Parathyroid adenoma (tissue), 2 donors: ENCODE results near the gene TAB2.
"Not testable (repeated sequence)": the region's sequence is repeated elsewhere in the genome, so short reads cannot be mapped to it uniquely, and the experiment has no call there.

Source experiments
- H2AFZ ChIP-seq: fragments of 300-600 bp; sonication (generic); one replicate; pipeline ENCODE4 v1.7.0; 2017; ENCODE audit warnings: antibody characterized with exemption, mild to moderate bottlenecking
- H3K27ac ChIP-seq: fragments of 300-600 bp; sonication (generic); one replicate; pipeline ENCODE4 v1.7.0; 2017
- H3K27me3 ChIP-seq: fragments of 300-600 bp; sonication (generic); one replicate; pipeline ENCODE4 v1.7.0; 2017; ENCODE audit warnings: low read length; ENCODE audit not compliant: control insufficient read depth, insufficient read depth
- H3K36me3 ChIP-seq: fragments of 300-600 bp; sonication (generic); one replicate; pipeline ENCODE4 v1.7.0; 2017; ENCODE audit warnings: low read length; ENCODE audit not compliant: control insufficient read depth, insufficient read depth
- H3K4me1 ChIP-seq: fragments of 300-600 bp; sonication (generic); one replicate; pipeline ENCODE4 v1.7.0; 2017; ENCODE audit warnings: control low read depth
- H3K4me2 ChIP-seq: fragments of 300-600 bp; sonication (generic); one replicate; pipeline ENCODE4 v1.7.0; 2017; ENCODE audit warnings: low read length
- H3K4me3 ChIP-seq: fragments of 300-600 bp; sonication (generic); one replicate; pipeline ENCODE4 v1.7.0; 2017; ENCODE audit warnings: low read depth, low read length
- H3K79me2 ChIP-seq: fragments of 300-600 bp; sonication (generic); one replicate; pipeline ENCODE4 v1.7.0; 2017; ENCODE audit warnings: control low read depth
- H3K9ac ChIP-seq: fragments of 300-600 bp; sonication (generic); one replicate; pipeline ENCODE4 v1.7.0; 2017; ENCODE audit warnings: mild to moderate bottlenecking
- H3K9me3 ChIP-seq: fragments of 300-600 bp; sonication (generic); one replicate; pipeline ENCODE4 v1.7.0; 2017; ENCODE audit warnings: low read length; ENCODE audit not compliant: control insufficient read depth
- TF ChIP-seq, protein P1 (sequence below): fragments of 300-600 bp; sonication (generic); IDR thresholded peaks from one replicate; pipeline ENCODE4 v1.7.0; 2017; ENCODE audit warnings: antibody characterized with exemption, mild to moderate bottlenecking
- donor health status: primary hyperparathyroidism.

TAB2 gene

DNA sequence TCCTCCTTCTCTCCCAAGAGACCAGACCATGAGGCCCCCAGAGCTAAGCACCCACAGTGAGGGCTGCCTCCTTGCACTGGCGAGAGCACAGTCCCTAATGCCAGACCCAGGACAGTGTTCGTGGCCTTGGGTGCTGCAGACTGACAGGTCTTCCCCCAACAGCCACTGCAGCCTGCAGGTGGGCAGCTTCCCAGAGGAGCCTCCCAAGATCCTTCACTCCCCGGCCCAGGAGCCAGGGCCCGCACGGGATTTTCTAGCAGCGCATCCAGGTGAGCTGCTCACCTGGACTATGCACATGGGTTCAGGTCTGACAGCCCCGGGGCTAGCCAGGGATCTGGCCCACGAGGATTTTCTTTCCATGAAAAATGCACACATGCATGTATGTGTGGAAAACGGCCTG is 124.2 kb downstream of the TAB2 start:
- Histone ChIP-seq H3K27me3 (no peaks in the 10 kb centered on the region), H3K9ac (no peak overlapping the region), H3K4me2 (no peak overlapping the region), H3K79me2 (no peaks in the 10 kb centered on the region), H3K9me3 (no peaks in the 10 kb centered on the region), H2AFZ (no peak overlapping the region), H3K27ac (no peak overlapping the region), H3K36me3 (no peaks in the 10 kb centered on the region), H3K4me3 (no peak overlapping the region), H3K4me1 (no peaks in the 10 kb centered on the region)
- TF ChIP-seq, protein P1, sequence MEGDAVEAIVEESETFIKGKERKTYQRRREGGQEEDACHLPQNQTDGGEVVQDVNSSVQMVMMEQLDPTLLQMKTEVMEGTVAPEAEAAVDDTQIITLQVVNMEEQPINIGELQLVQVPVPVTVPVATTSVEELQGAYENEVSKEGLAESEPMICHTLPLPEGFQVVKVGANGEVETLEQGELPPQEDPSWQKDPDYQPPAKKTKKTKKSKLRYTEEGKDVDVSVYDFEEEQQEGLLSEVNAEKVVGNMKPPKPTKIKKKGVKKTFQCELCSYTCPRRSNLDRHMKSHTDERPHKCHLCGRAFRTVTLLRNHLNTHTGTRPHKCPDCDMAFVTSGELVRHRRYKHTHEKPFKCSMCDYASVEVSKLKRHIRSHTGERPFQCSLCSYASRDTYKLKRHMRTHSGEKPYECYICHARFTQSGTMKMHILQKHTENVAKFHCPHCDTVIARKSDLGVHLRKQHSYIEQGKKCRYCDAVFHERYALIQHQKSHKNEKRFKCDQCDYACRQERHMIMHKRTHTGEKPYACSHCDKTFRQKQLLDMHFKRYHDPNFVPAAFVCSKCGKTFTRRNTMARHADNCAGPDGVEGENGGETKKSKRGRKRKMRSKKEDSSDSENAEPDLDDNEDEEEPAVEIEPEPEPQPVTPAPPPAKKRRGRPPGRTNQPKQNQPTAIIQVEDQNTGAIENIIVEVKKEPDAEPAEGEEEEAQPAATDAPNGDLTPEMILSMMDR: no peak

DNA sequence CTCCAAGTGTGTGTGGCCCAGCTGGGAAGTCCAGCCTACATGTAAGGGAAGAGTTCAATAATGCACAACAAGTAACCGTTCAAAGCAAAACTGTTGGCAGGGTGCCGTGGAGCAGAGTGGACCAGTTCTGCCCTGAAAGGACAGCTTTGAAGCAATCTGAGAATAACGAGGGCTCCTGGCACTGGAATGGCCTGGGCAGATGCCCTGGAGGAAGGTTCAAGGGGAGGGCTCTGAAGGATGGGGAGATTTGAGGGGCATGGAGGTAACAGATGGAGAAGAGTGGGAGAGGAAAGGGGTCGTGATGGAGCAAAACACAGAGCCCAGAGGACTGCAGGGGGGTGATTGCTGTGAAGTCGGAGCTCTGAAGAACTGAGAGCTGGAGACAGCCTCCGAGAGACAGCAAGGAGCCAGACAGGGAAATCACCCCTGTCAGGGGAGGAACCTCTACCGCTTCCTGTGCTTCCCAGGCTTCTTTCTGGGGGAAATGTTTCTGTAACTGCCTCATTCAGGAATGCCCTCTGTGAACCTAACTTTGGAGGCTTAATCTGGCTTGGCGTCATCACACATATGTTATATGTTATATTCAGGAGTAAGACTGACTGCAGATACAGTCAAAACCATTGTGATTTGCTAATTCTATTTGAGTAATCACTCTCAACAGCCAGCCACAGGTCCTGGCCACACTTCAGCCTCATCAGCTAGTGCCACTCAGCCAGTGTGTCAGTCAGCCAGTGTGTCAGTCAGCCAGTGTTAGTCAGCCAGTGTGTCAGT is 126.1 kb downstream of the TAB2 start:
- H3K4me2 ChIP-seq: no peak overlapping the region
- no peak overlapping the region for H3K9ac ChIP-seq
- no peaks in the 10 kb centered on the region for H3K27me3 ChIP-seq
- H3K4me3 ChIP-seq: no peak overlapping the region
- H3K36me3 ChIP-seq: no peaks in the 10 kb centered on the region
- H3K9me3 ChIP-seq: no peaks in the 10 kb centered on the region
- H3K27ac ChIP-seq: no peak overlapping the region
- TF ChIP-seq, protein P1: no peak
- no peaks in the 10 kb centered on the region for H3K79me2 ChIP-seq
- H3K4me1 ChIP-seq: no peaks in the 10 kb centered on the region
- no peak overlapping the region for H2AFZ ChIP-seq

DNA sequence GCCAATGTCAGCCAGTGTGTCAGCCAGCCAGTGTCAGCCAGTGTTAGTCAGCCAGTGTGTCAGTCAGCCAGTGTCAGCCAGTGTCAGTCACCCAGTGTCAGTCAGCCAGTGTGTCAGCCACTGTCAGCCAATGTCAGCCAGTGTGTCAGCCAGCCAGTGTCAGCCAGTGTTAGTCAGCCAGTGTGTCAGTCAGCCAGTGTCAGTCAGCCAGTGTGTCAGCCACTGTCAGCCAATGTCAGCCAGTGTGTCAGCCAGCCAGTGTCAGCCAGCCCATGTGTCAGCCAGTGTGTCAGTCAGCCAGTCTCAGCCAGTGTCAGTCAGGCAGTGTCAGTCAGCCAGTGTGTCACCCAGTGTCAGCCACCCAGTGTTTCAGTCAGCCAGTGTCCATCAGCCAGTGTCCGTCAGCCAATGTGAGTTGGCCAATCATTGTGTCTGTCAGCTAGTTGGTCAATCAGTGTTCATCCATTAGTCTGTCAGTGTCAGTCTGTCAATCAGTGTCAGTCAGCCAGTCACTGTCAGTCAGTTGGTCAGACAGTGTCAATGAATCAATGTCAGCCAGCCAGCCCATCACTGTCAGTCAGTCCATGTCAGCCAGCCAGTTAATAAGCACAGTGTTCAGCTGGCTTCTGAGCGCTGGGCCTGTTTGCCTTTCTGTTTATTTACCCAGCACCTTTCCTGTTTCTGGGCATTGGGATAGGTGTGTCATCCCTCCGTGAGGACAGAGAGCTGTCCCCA is 127.0 kb downstream of the TAB2 start:
- not testable (repeated sequence) for H3K9ac ChIP-seq

DNA sequence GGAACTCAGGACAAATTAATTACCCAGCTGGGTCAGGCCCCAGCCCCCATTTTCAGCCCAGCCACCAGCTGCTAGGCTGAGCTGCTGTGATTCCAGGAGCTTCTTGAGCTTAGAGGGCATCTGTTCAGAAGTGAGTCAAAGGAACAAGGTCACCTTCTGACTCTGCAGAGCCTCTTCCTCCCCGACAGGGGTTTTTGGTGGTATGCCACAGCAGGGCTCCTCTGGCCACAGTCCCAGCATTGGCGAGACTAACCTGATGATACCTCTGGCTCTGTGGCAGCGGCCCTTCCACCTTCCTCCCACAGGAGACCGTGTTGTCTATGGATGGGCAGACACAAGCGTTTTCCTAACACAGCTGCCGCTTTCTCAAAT is 127.6 kb downstream of the TAB2 start:
- Histone ChIP-seq H3K36me3 (no peaks in the 10 kb centered on the region), H3K27me3 (no peaks in the 10 kb centered on the region), H2AFZ (no peak overlapping the region), H3K9ac (no peak overlapping the region), H3K79me2 (no peaks in the 10 kb centered on the region), H3K9me3 (no peaks in the 10 kb centered on the region), H3K4me2 (no peak overlapping the region), H3K4me1 (no peaks in the 10 kb centered on the region), H3K27ac (no peak overlapping the region), H3K4me3 (no peak overlapping the region)
- TF ChIP-seq, protein P1: no peak

More for the DNA sequence above, 127.0 kb downstream of the TAB2 start:
- H3K36me3 ChIP-seq, H3K4me3 ChIP-seq, H3K27me3 ChIP-seq, H2AFZ ChIP-seq, H3K27ac ChIP-seq, H3K4me1 ChIP-seq, H3K4me2 ChIP-seq, H3K9me3 ChIP-seq, H3K79me2 ChIP-seq: not testable (repeated sequence)

DNA sequence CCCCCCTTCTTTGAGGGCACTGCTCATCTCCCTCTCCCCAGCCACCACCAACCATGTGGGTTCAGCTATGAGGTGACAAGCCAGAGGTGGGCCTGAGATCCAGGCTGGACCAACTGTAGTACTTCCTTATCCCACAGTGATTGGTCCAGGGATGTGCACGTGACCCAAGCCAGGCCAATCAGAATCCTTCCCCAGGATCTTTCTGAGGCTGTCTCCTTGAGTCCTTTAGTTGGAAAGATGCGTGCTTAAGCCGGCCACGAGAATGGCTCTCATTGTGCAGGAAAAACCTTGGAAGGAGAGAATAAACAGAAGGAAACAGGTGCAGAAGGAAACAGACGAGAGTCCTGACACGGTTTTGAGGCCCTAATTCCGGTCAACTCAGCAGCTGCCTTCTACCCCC is 128.1 kb downstream of the TAB2 start:
- TF ChIP-seq, protein P1: no peak
- H3K4me3 ChIP-seq: no peak overlapping the region
- no peaks in the 10 kb centered on the region for H3K79me2 ChIP-seq
- no peaks in the 10 kb centered on the region for H3K27me3 ChIP-seq
- no peak overlapping the region for H3K27ac ChIP-seq
- no peaks in the 10 kb centered on the region for H3K9me3 ChIP-seq
- H2AFZ ChIP-seq: no peak overlapping the region
- no peaks in the 10 kb centered on the region for H3K36me3 ChIP-seq
- no peak overlapping the region for H3K9ac ChIP-seq
- no peak overlapping the region for H3K4me2 ChIP-seq
- H3K4me1 ChIP-seq: no peaks in the 10 kb centered on the region
